CD4-positive, alpha-beta T cell treated with Interleukin-12 subunit alpha and Interleukin-12 subunit beta, for 1 hour (primary cell): ENCODE data around the gene RPL12.
A peak's percentile ranks its signal among the peaks of the same experiment; 100 is the strongest.

Source experiments
- DNase-seq: peaks from one replicate; pipeline ENCODE4 v3.0.0-alpha.2; 2020

The RPL12 gene

DNA sequence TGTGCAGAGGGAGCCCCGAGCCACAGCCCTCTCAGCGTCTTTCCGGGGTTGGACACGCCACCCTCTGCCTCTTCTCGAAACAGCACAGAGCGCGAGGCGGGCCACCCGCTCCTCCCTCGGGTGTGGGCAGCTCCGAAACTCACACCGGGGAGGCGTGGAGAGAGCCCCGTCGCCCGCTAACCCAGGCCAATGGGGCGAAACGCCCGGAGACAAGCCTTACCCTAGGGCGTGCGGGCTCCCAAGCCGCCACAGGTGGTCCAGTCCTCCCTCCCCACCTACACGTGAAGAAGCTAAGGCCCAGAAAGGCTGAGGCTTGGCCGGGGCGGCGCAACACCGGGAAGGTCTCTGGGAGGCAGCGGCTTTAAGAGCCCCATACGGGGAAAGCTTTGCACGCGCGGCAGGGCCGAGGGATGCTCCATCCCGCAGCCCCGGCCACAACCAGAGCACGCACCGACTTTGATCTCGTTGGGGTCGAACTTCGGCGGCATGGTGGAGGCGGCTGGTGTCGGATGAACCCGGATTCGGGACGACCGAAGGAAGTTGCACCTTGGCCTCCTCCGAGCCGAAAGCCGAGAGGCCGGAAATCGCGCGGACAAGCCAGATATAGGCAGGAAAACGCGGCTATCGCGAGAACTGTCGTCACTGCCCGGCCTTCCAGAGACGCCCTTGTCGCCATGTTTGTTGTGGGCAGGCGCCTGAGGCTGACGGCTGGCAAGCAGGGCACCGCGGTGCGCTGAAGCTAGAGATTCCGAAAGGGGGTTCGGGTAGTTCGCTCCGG, at the start of gene RPL12, which contains the start of gene LRSAM1:
Gene RPL12, minus strand, starts transcription at position 577 of the 778 bp plus-strand sequence. Its CDS starts 89 bp downstream, at position 488.
Gene LRSAM1, plus strand, starts transcription at position 681 of the 778 bp plus-strand sequence. CDS start 3,018 bp downstream, outside the sequence.
- DNase-seq: peak; percentile 98

DNA sequence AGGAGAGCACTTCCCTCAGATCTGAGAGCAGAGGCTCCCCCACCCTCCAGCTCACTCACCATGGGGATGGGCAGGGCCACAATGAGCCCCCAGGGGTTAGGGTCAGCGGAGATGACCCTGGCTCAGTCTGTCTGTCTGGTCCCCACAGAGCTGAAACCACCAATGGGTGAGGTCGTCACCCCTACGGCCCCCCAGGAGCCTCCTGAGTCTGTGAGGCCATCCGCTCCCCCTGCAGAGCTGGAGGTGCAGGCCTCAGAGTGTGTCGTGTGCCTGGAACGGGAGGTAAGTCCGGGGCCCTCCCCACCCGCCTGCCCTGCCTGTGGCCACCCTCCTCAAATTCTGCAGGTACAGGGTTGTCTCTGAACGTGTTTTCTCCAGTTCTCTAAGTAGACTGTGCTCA, 49.7 kb upstream of the RPL12 start:
- DNase-seq: no peak

DNA sequence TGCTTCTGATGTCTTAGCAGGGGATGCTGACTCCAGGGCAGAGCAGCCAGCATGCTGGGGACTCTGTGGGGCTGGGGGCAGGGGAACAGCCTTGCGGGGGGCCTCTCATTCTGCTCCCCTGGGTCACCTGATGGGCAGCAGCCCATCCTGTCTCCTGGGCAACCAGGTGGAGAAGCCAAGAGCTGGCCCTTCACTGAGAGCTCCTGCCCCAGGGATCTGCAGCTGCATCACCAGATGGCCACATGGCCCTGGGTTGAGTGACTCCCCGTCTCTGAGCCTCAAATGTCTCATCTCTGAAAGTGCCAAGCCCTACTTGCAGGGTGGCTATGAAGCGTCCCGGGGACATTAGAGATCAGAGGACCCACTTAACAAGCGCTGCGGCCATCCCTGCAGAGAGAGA, 49.2 kb upstream of the RPL12 start:
- no peak for DNase-seq

DNA sequence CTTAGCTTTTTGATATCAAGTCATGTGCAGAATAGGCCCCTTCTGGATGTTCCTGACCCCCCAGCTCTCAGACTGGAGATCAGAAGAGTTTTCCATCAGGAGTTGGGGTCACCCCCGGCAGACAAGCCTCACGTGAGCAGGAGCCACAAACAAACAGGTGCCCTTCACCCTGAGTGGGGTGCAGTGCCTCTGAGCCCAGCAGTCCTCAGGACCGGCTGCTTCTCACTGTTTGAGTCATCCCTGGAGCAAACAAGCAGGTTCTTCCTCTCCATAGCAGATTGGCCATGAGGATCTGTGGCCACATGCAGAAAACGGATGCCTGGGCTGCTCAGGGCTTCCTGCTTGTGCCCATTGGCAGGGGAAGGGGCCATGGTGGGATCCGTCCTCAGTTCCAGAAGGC, 47.1 kb upstream of the RPL12 start:
- DNase-seq: no peak

DNA sequence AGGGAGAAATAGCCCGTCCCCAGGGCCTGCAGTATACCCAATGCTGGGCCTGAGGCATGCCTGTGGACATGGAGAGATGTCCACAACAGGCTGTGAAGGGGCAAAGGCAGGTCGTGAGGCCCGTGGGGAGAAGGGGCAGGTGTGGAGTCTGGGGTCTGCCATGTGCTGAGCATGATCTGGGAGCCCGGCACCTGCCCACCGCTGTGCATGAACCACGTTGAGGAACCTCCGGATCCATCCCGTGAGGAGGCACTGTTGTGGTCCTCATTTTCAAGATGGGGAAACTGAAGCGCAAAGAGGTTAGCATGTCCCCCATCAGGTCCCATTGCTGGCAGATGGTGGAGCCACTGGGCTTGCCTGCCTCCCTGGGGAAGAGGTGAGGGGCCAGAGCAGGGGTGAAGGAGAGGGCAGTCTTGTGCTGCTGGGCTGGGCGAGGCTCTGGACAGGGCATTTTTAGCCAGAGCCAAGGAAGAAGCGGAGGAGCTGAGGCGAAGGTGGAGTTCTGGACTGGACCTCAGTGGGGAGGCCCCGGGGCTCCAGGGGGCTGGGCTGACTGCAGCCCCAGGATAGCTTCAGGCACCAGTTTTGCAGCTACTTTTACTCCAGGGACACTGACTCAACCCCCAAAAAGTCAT, 46.6 kb upstream of the RPL12 start:
- no peak for DNase-seq

DNA sequence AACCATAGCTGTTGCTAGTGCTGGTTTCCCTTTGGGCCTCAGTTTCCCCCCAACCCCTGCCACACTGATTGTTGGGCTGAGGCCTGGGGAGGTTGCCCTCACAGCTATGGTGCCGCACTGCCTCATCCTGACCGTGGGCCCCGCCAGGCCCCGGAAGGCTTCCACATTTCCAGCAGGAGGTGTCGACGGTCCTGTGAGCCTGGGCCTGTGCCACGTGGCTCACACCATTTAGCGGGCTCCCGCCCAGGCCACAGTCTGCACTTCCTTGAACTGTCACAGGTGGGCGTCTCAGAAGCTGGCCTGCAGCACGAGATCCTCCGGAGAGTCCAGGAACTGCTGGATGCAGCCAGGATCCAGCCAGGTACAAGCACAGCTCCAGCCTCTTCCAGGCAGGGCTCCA, 45.8 kb upstream of the RPL12 start:
- no peak for DNase-seq

DNA sequence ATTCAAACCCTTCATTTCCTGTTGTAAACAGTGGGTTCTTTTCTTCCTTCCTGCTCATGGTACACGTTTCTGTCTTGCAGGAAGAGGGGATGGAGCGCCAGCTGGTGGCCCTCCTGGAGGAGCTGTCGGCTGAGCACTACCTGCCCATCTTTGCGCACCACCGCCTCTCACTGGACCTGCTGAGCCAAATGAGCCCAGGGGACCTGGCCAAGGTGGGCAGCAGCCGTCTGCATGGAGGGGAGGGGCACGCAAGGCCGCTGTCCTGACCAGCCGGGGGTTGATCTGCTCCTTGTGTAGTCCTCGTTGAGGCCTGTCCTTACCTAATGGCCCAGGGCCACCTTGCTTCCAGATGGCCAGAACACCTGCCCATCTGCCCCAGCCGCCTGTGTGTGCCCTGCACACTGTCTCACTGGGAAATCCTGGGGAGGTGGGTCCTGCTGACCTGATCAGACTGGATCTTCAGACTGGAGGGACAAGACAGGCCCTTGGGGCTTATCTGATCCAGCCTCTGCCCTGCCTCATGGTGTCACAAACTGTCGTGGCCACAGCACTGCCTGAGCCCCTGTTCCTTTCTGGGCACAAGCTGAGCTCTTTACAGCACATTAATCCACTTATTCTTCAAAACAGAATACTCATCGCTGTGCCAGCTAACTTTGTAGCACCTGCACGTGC, 44.8 kb upstream of the RPL12 start:
- DNase-seq: no peak

DNA sequence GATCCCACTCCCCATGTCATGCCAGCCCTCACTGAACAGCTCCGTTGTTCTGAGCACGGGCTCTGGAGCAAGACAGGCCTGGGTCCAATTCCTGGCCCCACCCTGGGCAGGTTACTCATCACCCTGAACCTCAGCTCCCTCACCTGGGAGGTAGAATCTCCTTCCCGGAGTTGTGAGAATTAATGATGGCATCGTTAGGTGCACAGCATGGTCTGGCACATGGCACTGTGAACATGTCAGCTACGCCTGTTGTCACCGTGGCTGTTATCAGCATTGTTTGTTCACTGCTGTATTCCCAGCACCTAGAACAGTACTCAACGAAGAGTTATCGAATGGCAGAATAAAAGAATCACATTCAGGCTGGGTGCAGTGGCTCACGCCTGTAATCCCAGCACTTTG, 43.1 kb upstream of the RPL12 start:
- DNase-seq: no peak

DNA sequence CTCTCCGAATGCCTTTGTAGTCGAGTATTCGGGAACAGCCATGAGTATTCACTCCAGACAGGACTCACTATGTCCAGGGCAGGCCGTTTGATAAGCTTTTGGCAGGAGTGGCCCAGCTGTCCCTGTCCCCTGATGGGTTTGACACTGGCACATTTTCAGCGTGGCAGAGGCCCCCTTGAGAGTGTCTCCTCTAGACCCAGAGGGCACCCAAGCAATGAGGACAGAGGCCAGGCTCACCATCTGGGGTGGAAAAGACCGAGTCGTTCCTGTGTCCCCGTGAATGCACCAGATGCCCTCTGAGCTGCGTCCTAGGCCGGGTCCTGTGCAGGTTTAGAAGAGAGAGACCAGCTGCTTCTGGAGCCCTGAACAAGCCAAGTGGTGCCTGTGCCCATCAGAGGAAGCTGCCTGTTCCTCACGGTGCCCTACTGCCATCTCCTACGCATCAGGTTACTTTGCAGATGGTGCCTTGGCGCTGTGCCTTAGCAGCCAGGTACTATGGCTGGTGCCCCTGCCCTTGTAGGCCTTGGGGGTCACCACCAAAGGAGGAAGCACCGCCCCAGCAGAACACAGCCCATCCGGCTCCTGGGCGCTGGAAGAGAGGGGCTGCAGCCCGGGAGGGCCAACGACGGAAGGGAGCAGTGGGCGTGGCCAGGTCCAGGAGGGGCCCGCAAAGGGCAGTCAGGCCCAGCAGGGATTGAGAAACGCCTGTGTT, 42.5 kb upstream of the RPL12 start:
- no peak for DNase-seq

DNA sequence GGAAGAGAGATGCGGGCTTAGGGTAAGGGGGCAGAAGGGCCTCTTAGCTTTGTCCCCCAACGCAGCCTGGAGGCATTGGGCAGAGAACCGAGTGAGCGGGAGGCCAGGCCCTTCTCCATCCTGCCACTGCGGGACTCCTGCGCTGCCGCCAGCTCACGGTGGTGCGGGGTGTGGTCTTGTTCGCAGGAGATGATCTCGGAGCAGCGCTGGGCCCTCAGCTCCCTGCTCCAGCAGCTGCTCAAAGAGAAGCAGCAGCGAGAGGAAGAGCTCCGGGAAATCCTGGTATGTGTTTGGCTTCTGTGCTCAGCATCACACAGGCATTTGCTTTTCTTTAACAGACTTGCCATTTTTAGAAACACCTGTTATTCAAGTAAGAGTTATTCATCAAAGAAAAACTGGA, 41.4 kb upstream of the RPL12 start:
- DNase-seq: no peak

DNA sequence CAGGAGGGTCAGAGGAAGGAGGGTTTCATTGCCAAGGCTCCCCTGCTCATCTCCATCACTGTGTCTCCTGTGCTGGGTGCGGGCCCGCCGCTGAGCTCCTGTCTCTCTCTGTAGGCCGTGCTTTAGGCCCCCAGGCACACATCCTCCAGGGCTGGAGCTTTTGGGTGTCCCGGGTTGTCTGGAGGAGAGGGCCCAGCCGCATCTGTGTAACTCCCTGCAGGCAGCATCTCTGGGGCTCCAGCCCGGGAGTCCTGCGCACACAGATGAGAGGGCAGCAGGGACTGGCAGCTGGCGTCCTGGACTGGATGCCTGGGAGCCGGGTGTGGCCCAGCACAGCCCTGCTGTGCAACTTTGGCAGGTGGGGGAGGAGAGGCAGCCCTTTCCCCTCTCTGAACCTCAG, 40.3 kb upstream of the RPL12 start:
- no peak for DNase-seq

DNA sequence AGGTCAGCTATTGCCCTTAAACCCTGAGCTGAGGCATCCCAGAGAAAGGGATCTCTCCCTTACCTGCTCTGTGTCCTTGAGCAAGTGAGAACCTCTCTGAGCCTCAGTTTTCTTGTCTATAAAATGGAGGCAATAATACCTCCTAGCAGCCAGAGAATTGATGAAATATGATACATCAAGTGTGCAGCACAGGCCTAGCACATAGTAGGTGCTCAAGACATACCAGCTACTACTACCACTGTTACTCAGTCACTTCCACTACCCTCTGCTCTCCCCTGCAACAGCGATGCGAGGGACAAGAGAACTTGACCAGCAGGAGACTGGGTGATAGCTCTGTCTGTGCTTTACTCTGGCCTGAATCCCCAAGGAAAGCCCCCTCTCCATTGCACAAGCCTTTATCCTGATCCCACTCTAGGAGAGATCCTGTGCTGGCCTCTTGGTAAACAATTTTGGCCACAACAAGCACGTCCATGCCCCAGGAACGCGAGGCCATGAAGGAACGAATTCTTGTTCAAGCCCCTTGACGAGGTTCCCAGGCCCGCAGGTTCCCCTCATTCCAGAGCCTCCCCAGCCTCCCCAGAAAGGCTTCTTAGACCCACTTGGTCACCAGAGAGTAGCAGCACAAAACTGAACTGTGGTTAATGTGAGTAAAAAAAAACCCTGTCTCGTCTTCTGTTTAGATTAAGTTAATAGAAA, 39.5 kb upstream of the RPL12 start:
- no peak for DNase-seq

DNA sequence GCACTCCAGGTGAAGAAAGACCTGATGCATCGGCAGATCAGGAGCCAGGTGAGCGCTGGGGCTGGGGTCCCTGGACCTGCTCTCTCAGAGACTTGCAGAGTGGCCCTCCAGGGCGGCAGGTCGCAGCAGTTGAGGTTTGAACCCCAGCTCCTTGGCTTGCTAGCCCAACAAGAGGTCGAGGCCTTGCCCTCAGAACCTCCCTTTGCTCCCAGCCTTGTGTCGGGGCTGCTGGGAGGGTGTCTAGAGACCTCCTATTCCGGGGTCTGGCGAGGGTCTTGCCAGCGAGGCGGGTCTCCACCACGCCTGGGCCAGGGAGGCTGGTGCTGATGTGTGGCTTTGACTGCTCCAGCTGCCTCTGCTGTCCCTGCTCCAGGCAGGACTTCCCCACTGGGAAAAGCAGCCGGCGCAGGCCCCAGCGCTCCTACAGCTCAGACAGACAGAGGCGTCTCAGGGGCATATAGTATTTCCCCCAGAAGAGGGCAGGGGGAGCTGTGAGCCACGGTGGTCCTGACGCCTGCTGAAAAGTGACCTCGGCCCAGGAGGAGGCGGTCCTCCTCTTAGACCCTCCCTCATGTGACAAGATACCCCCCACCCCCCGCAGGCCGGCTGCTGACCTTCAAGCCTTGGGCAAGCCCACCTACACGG, 38.4 kb upstream of the RPL12 start:
- no peak for DNase-seq

DNA sequence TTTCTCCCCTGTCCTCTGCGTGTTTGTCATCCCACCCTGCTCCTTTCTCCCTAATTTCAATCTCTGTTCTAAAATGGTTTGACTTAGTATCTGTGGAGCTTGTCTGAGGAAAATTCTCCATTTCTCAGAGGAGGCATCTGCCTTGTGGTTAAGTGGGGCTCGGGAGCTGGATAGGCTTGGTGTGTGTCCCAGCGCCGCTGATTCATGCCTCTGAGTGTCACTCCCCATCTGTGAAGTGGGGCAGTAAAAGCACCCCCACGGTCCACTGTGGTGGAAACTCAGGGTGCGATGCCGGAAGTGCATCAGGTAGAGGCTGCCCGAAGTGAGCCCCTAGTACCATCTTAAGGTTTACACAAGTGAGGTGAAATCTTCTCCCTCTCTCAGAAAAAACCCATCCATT, 37.7 kb upstream of the RPL12 start:
- no peak for DNase-seq

DNA sequence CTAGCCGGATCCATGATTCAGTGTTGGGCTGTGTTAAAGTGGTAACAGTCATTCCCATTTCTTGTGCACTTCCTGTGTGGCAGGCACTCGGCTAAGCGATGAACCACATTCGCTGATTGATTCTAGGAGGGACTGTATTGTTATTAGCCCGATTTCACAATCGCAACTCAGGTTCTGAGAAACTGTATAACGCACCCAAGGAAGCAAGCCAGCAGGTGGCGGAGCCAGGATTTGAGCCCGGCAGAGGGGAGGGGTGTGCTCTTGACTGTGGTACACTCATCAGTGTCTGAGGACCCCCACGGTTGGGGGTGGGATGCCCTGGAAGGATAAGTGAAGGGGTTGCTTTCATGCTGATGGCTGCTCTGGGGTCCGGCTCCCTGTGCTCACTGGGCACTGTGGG, 34.8 kb upstream of the RPL12 start:
- DNase-seq: no peak

DNA sequence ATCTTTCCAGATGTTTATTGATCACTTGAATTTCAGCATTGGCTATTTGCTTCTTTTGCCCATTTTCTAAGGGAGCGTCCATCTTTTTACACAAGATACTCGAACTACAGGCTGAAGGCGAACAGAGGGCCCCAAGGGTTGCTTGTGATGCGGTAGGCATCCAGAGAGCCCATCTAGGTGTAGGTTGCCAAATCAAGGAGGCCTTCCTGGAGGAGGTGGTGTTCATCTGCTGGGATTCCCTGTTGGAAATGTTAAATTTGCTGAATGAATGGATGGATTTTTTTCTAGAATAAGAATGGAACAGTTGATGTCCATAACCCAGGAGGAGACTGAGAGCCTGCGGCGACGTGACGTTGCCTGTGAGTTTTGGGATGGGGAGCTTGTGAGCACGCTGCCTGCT, 31.5 kb upstream of the RPL12 start:
- DNase-seq: no peak

DNA sequence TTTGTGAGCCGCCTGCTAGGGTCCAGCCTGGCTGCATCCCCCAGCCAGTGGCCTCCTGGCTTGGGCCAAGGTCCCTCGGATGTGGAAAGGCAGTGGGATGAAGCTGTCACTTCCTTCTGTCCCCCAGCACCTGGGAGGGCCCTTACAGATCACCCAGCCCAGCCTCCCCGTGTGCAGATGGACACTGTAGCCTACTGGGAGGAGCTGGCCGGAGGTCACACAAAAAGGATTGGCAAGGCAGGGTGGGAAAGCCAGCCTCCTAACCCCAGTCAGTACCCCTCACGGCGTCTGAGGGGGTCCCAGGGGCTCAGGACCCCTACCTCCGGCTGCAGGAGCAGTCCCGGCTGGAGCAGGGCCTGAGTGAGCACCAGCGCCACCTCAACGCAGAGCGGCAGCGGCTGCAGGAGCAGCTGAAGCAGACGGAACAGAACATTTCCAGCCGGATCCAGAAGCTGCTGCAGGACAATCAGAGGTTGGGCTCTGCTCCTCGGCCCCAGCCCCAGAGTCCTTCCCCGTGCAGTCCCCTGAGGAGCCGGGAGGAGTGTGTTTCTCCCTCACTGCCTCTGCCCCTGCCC, 28.4 kb upstream of the RPL12 start:
- DNase-seq: no peak

DNA sequence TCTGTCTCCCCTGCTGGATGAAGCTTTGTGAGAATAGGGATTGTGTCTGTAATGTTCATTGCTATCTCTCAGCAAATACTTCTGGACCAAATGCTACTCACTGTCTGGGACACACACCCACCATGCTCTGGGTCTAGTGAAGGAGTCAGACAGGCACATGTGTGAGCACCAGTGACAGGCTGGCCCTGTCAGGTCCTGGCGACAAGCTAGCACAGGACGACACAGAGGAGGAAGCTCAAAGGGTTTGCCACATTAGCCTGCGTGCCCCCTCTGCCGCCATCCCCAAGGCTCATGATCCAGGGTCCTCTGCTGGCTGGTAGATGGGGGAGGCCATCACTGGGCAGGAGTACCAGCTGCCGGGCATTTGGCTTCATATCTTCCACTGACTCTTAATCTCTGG, 23.4 kb upstream of the RPL12 start:
- DNase-seq: no peak

DNA sequence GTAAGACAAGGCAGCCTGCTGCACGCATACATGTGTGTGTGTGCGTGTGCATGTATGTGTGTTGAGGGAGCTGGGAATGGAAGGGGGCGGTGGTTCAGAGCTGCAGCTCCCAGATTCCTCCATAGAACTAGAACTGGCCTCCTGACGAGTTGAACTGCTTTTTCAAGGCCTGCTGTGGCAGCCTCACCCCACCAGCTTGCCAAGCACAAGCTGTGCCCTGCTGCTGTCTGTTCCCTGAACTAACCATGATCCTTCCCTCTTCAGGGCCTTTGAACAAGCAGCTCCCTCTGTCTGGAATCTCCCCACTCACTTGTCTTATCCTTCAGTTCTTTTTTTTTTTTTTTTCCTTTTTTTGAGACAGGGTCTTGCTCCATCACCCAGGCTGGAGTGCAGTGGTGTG, 22.7 kb upstream of the RPL12 start:
- no peak for DNase-seq

DNA sequence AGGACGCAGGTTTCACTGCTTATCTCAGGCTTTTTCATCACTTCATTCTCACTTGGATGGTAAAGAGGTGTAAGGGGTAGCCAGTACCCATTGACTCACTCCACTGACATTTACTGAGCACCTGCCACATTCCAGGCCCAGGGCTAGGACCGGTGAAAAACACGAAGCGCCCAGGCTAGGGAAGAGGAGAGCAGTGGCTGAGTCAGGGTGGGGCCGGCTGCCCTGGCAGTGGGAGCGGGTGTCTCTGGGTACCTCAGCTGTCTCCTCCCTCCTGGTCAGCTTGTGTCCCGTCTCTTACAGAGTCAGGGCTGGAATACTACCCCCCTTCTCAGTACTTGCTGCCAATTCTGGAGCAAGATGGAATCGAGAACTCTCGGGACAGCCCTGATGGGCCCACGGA, 22.3 kb upstream of the RPL12 start:
- no peak for DNase-seq

DNA sequence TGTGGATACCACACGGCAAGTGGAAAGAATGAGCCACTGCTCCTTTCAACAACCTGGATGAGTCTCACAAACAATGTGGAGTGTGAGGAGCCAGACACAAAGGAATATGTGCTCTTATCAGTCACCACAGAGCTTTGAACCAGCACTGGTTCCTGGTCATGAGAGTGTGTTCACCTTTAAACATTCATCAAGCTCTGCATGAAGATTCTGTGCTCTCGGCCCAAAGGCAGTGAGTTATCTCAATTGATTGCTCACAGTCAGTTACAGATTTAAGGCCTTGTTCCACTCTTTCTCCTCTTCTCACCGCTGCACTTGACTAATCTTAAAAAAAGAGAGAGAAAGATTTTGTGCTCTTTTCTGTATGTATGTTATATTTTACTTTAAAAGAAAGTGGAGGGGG, 19.5 kb upstream of the RPL12 start:
- no peak for DNase-seq

DNA sequence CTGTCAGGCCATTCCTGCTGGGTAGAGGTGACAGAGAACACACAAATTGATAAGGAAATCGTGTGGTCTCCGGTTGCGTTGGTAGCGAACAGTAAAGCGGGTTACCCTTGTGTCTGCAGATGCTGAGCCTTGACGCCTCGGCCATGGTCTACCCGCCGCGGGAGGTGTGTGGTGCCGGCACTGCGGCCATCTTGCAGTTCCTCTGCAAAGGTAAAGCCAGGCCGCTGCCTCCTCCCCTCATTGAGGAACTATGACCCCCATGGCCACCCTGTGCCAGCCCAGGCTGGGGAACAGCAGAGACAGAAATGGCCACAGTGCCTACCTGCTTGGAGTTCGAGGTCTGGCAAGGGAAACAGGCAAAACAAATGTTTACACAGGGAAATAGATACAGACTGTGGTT, 16.4 kb upstream of the RPL12 start:
- DNase-seq: no peak
